Neural crest cell (in vitro differentiated cells): ENCODE data around the gene OR2T27. TPM values are rescaled to one million over a fixed set of nuclear protein-coding genes. Genes with fewer than 3 reads are reported as not detected.

Experiments
- DNase-seq: peaks from one replicate; pipeline ENCODE4 v3.0.0; 2021; ENCODE audit warnings: low read depth, mixed read lengths, low spot score
- H3K27ac Mint-ChIP-seq: one replicate; pipeline ENCODE4 v1.8.0; 2021; ENCODE audit warnings: mild to moderate bottlenecking, mixed read lengths; ENCODE audit not compliant: unreplicated experiment
- H3K27me3 Mint-ChIP-seq: 2 replicates; pipeline ENCODE4 v1.8.0; 2021; ENCODE audit warnings: low read depth, mild to moderate bottlenecking, mixed read lengths
- H3K36me3 Mint-ChIP-seq: 2 replicates; pipeline ENCODE4 v1.8.0; 2021; ENCODE audit warnings: low read depth, mild to moderate bottlenecking, mixed read lengths
- H3K4me1 Mint-ChIP-seq: 2 replicates; pipeline ENCODE4 v1.8.0; 2021; ENCODE audit warnings: mixed read lengths
- H3K4me3 Mint-ChIP-seq: one replicate; pipeline ENCODE4 v1.8.0; 2021; ENCODE audit warnings: mild to moderate bottlenecking, mixed read lengths
- H3K9me3 Mint-ChIP-seq: 2 replicates; pipeline ENCODE4 v1.8.0; 2021; ENCODE audit warnings: mixed read lengths
- CTCF ChIP-seq: fragments of 200-600 bp; sonication (generic); conservative IDR thresholded peaks from 2 replicates; pipeline ENCODE4 v1.5.0; 2021; ENCODE audit warnings: antibody characterized with exemption, mild to moderate bottlenecking
- total RNA-seq: library from RNA; stranded (reverse); gene quantifications from 2 replicates; pipeline ENCODE4 v1.2.1, GENCODE V29; 2021

The OR2T27 gene
- total RNA-seq, 1 donor from 2014 or later: not detected

DNA sequence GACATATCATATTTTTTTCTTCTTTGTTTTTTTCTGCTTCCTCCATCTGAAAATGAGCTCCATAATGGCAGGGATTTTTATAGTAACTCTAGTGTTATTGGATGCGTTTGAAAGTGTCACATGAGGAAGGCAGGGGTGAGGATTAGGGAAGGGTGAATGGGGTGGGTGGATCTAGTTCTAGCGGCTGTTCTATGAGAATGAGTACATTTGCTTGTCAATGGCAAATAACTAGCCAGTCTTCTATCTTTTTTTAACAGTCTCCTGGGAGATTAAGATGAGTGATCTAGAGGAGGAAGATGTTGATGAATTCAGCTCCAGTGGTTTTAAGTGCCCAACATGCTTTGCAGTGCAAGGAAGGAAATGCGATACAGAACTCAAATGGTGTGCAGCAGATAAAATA is 41.4 kb upstream of the OR2T27 start:
- Mint-ChIP-seq H3K27ac (no peak overlapping the region), H3K27me3 (no peaks in the 10 kb centered on the region), H3K9me3 (peaks cover 19% of the 10 kb centered on the region), H3K4me3 (no peak overlapping the region), H3K36me3 (peaks cover 9% of the 10 kb centered on the region), H3K4me1 (no peaks in the 10 kb centered on the region)
- no peak for TF ChIP-seq CTCF
- DNase-seq: no peak

GRCh38 chr1:248696261-248696660 is 40.9 kb upstream of the OR2T27 start:
- Mint-ChIP-seq H3K4me3 (no peak overlapping the region), H3K27ac (no peak overlapping the region), H3K36me3 (peaks cover 10% of the 10 kb centered on the region), H3K4me1 (no peaks in the 10 kb centered on the region), H3K9me3 (peaks cover 20% of the 10 kb centered on the region), H3K27me3 (no peaks in the 10 kb centered on the region)
- DNase-seq: no peak
- no peak for TF ChIP-seq CTCF

DNA sequence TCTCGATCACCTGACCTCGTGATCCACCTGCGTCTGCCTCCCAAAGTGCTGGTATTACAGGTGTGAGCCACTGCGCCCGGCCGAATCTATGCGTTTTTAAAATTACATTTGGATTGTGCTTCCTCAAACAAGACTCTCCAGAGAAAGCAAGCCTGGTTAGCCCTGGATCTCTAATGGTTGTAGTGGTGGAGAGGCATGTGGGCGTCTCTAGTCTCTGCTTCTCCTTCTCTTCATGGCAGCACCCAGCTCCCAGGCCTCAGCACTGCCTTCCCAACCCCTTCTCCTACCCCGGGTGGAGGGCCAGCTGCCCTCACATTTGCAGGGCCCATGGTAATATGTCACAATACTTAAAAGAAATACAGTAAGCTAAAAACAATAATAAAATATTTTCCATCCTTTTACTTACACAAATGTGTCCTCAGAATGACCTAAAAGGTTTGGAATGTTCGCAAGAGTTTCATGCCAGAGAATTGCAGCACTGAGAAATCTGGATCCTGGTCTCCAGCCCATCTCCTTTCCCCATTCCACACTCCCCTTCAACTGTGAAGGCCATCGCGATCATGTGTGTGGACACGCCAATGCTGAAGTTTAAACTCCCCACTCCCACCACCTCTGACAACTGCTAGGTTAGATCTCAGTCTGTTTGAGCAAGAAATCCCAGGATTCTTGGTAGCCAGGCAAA is 40.3 kb upstream of the OR2T27 start:
- Mint-ChIP-seq H3K36me3 (peaks cover 12% of the 10 kb centered on the region), H3K4me3 (no peak overlapping the region), H3K27ac (no peak overlapping the region), H3K27me3 (no peaks in the 10 kb centered on the region), H3K9me3 (peaks cover 21% of the 10 kb centered on the region), H3K4me1 (no peaks in the 10 kb centered on the region)
- TF ChIP-seq CTCF: no peak
- no peak for DNase-seq

GRCh38 chr1:248691567-248692155 is 36.3 kb upstream of the OR2T27 start:
- Mint-ChIP-seq H3K9me3 (peaks cover 17% of the 10 kb centered on the region), H3K27me3 (no peaks in the 10 kb centered on the region), H3K4me3 (no peak overlapping the region), H3K4me1 (no peaks in the 10 kb centered on the region), H3K27ac (no peak overlapping the region), H3K36me3 (peaks cover 7% of the 10 kb centered on the region)
- no peak for DNase-seq
- no peak for TF ChIP-seq CTCF

- H3K4me3 Mint-ChIP-seq: no peak overlapping the region
- no peak overlapping the region for H3K27ac Mint-ChIP-seq
- peaks cover 16% of the 10 kb centered on the region for H3K9me3 Mint-ChIP-seq
- H3K27me3 Mint-ChIP-seq: no peaks in the 10 kb centered on the region
- no peak for DNase-seq
- TF ChIP-seq CTCF: no peak
- H3K4me1 Mint-ChIP-seq: no peaks in the 10 kb centered on the region
- peaks cover 5% of the 10 kb centered on the region for H3K36me3 Mint-ChIP-seq
Measured at GRCh38 chr1:248688527-248689298, 33.4 kb upstream of the OR2T27 start.
